ENCODE measurements around the gene KCNQ2.

- TF ChIP-seq POLR2AphosphoS5 (IDR thresholded peaks at IDR 0.05; ENCODE audit: low read depth) (no peak), CTCF (IDR thresholded peaks at IDR 0.05; ENCODE audit: insufficient read depth, low read length) (no peak)
These were observed 63.8 kb downstream of the KCNQ2 start for GRCh38 chr20:63408684-63409046.

All from HL-60 (cell line).